Chondrocyte (in vitro differentiated cells): ENCODE data around the gene DEPP1. TPM values are rescaled to one million over a fixed set of nuclear protein-coding genes. Genes with fewer than 3 reads are reported as not detected.

Experiments
- DNase-seq: peaks from one replicate; pipeline ENCODE4 v3.0.0; 2021; ENCODE audit warnings: mixed read lengths, low spot score
- H3K27ac Mint-ChIP-seq: one replicate; pipeline ENCODE4 v1.8.0; 2021; ENCODE audit warnings: mild to moderate bottlenecking, moderate library complexity, mixed read lengths; ENCODE audit not compliant: unreplicated experiment
- H3K27me3 Mint-ChIP-seq: 2 replicates; pipeline ENCODE4 v1.8.0; 2021; ENCODE audit warnings: low read depth, mixed read lengths
- H3K36me3 Mint-ChIP-seq: 2 replicates; pipeline ENCODE4 v1.8.0; 2021; ENCODE audit warnings: low read depth, mixed read lengths
- H3K4me1 Mint-ChIP-seq: 2 replicates; pipeline ENCODE4 v1.8.0; 2021; ENCODE audit warnings: low read depth, mild to moderate bottlenecking, mixed read lengths
- H3K4me3 Mint-ChIP-seq: one replicate; pipeline ENCODE4 v1.8.0; 2021; ENCODE audit warnings: mild to moderate bottlenecking, moderate library complexity, mixed read lengths; ENCODE audit not compliant: unreplicated experiment
- H3K9me3 Mint-ChIP-seq: 2 replicates; pipeline ENCODE4 v1.8.0; 2021; ENCODE audit warnings: low read depth, mixed read lengths
- CTCF ChIP-seq: fragments of 200-600 bp; sonication (generic); IDR thresholded peaks from 2 replicates; pipeline ENCODE4 v1.5.0; 2021; ENCODE audit warnings: antibody characterized with exemption, mild to moderate bottlenecking, moderate library complexity
- total RNA-seq: library from RNA; stranded (reverse); gene quantifications from 3 replicates; pipeline ENCODE4 v1.2.1, GENCODE V29; 2021

Gene DEPP1
- total RNA-seq, 1 donor from 2014 or later, result 105 TPM

GRCh38 chr10:44933451-44934321 is 44.9 kb downstream of the DEPP1 start:
- H3K9me3 Mint-ChIP-seq, result peaks cover 1% of the 10 kb centered on the region
- no peak for DNase-seq
- peaks cover 21% of the 10 kb centered on the region for H3K4me1 Mint-ChIP-seq
- H3K36me3 Mint-ChIP-seq, result peaks cover 4% of the 10 kb centered on the region
- peak overlapping the region; percentile 80 for H3K27ac Mint-ChIP-seq
- TF ChIP-seq CTCF, result no peak
- H3K27me3 Mint-ChIP-seq, result peaks cover 4% of the 10 kb centered on the region
- H3K4me3 Mint-ChIP-seq, result no peak overlapping the region

GRCh38 chr10:44932517-44933450 is 45.8 kb downstream of the DEPP1 start:
- no peak for DNase-seq
- Mint-ChIP-seq H3K27ac (no peak overlapping the region), H3K27me3 (peaks cover 6% of the 10 kb centered on the region), H3K4me3 (no peak overlapping the region), H3K4me1 (peaks cover 21% of the 10 kb centered on the region), H3K9me3 (no peaks in the 10 kb centered on the region), H3K36me3 (peaks cover 1% of the 10 kb centered on the region)
- TF ChIP-seq CTCF, result peak; percentile 98

GRCh38 chr10:44931621-44932516 is 46.7 kb downstream of the DEPP1 start:
- Mint-ChIP-seq H3K4me3 (no peak overlapping the region), H3K4me1 (peaks cover 21% of the 10 kb centered on the region), H3K9me3 (no peaks in the 10 kb centered on the region), H3K36me3 (peaks cover 1% of the 10 kb centered on the region), H3K27me3 (peaks cover 6% of the 10 kb centered on the region), H3K27ac (no peak overlapping the region)
- TF ChIP-seq CTCF, result no peak
- DNase-seq, result no peak

GRCh38 chr10:44930904-44931620 is 47.5 kb downstream of the DEPP1 start:
- Mint-ChIP-seq H3K27ac (no peak overlapping the region), H3K9me3 (no peaks in the 10 kb centered on the region), H3K4me3 (no peak overlapping the region), H3K4me1 (peaks cover 20% of the 10 kb centered on the region), H3K27me3 (peaks cover 6% of the 10 kb centered on the region), H3K36me3 (peaks cover 1% of the 10 kb centered on the region)
- TF ChIP-seq CTCF, result no peak
- no peak for DNase-seq
